ENCODE results near the gene HOXD3. TPM values are rescaled to one million over a fixed set of nuclear protein-coding genes. Genes with fewer than 3 reads are reported as not detected.

The HOXD3 gene
- total and polyA plus RNA-seq, 2 of the 8 experiments (the other 6 are each of a cell fraction or from before 2014, with no cell fraction given): not detected

GRCh38 chr2:176166272-176166671 is 9.2 kb downstream of the HOXD3 start:
- Histone ChIP-seq H2BK12ac (ENCODE audit: low read depth, low read length) (no peak overlapping the region), H3K18ac (ENCODE audit: extremely low read depth, low read length) (no peak overlapping the region), H3K4me1 (replicated peaks in 1 of 4; ENCODE audit: control insufficient read depth in 3 of 4, insufficient read depth in 4 of 4, low read length in 3 of 4) (peaks cover 0 to 5% (median 0%) of the 10 kb centered on the region in 4 experiments; a peak in 2 of 7 replicates), H4K20me1 (replicated peaks in 1 of 2; ENCODE audit: control insufficient read depth in 1 of 2, insufficient read depth in 2 of 2, low read length in 2 of 2) (peaks cover 25 to 42% of the 10 kb centered on the region in 2 experiments), H2BK120ac (replicated peaks; ENCODE audit: low read depth, low read length) (no peak overlapping the region), H3K56ac (replicated peaks; ENCODE audit: insufficient read length, low read depth, low read length) (no peak overlapping the region), H3K14ac (ENCODE audit: insufficient read length) (no peak overlapping the region), H3K79me2 (ENCODE audit: control insufficient read depth in 1 of 2, insufficient read depth in 2 of 2, low read length in 2 of 2) (no peaks in the 10 kb centered on the region), H3K9ac (replicated peaks in 1 of 4; ENCODE audit: extremely low read depth in 1 of 4, low read depth in 3 of 4, low read length in 3 of 4) (no peak overlapping the region), H4K8ac (ENCODE audit: extremely low read depth, insufficient read depth, low read length) (no peak overlapping the region), H2BK15ac (ENCODE audit: low read length) (no peak overlapping the region), H3K27ac (ENCODE audit: low read depth, low read length) (no peak overlapping the region), H4K91ac (replicated peaks; ENCODE audit: insufficient read length, low read length) (no peak overlapping the region), H3K79me1 (ENCODE audit: low read depth, low read length) (no peaks in the 10 kb centered on the region), H3K9me3 (ENCODE audit: insufficient read depth in 2 of 2, low read depth in 1 of 2, low read length in 1 of 2) (no peaks in the 10 kb centered on the region), H2AFZ (ENCODE audit: low read length) (no peak overlapping the region), H3K36me3 (ENCODE audit: control insufficient read depth in 2 of 4, insufficient read depth in 4 of 4, low read length in 3 of 4) (no peaks in the 10 kb centered on the region), H3K27me3 (replicated peaks in 1 of 4; ENCODE audit: control insufficient read depth in 3 of 4, extremely low read depth in 1 of 4, insufficient read depth in 3 of 4, low read length in 3 of 4) (peaks cover 96 to 100% (median 100%) of the 10 kb centered on the region in 4 experiments), H3K23me2 (ENCODE audit: low read depth, low read length) (0 out of 2 replicates have a peak, but pooled peaks cover 2% of the 10 kb centered on the region), H3K4ac (replicated peaks; ENCODE audit: insufficient read length, low read depth, low read length) (no peak overlapping the region), H2BK5ac (ENCODE audit: low read depth, low read length) (no peak overlapping the region), H3K23ac (ENCODE audit: insufficient read length) (no peak overlapping the region), H4K5ac (ENCODE audit: insufficient read length, low read depth, low read length) (no peak overlapping the region), H3K4me2 (ENCODE audit: insufficient read depth in 1 of 2, low read depth in 2 of 2, low read length in 2 of 2) (no peak overlapping the region; a peak in 1 of 4 replicates), H2BK20ac (ENCODE audit: low read length) (no peak overlapping the region), H2AK5ac (ENCODE audit: low read depth, low read length) (no peak overlapping the region), H3K4me3 (ENCODE audit: extremely low read depth in 1 of 4, insufficient read depth in 2 of 4, low read depth in 3 of 4, low read length in 4 of 4) (no peak overlapping the region)
- CTCF ChIA-PET (ENCODE audit: partially characterized antibody): interaction anchor here (0.6 to 4.4 kb wide), 5 partner anchors 15 to 388 kb away, joined by 3 to 16 read pairs (median 4); partner anchors contain the start of gene HOXD4
- no peak for FAIRE-seq
- 30% methylated on average over 2 of the region's 2 CpGs; no CpG with 5 or more reads in 1 of the 2 experiments for WGBS, 2 experiments (ENCODE audit: extremely low coverage in 1 of 2, insufficient coverage in 1 of 2, insufficient read length in 1 of 2, insufficient replicate concordance in 2 of 2, low coverage in 1 of 2, low lambda C conversion rate in 2 of 2, missing lambda C conversion rate in 1 of 2)
- TF ChIP-seq SP2 (IDR thresholded peaks at IDR 0.05; ENCODE audit: low read length) (no peak), MAFK (IDR thresholded peaks at IDR 0.05; ENCODE audit: low read depth, low read length) (no peak), KDM4A (IDR thresholded peaks at IDR 0.05; ENCODE audit: low read depth, low read length, severe bottlenecking) (no peak), TBP (IDR thresholded peaks at IDR 0.05; ENCODE audit: low read depth, low read length) (no peak), TCF12 (IDR thresholded peaks at IDR 0.05; ENCODE audit: low read depth, low read length) (no peak), CTBP2 (IDR thresholded peaks at IDR 0.05; ENCODE audit: borderline replicate concordance, insufficient read depth, insufficient read length, low read length) (no peak), SIRT6 (IDR thresholded peaks at IDR 0.05; ENCODE audit: low read length) (no peak), POLR2A (IDR thresholded peaks at IDR 0.05; ENCODE audit: control extremely low read depth in 1 of 2, low read depth in 2 of 2, low read length in 2 of 2) (no peak), BACH1 (IDR thresholded peaks at IDR 0.05; ENCODE audit: low read length) (no peak), SUZ12 (IDR thresholded peaks at IDR 0.05; ENCODE audit: low read length) (no peak), JUN (IDR thresholded peaks at IDR 0.05; ENCODE audit: low read depth, low read length) (no peak), SIX5 (IDR thresholded peaks at IDR 0.05; ENCODE audit: low read depth, low read length) (no peak)
- POLR2A ChIA-PET (ENCODE audit: partially characterized antibody): no interaction called here
- no peak for DNase-seq (ENCODE audit: low read depth in 1 of 2, low spot score in 2 of 2)
